ENCODE measurements around the gene PIGS.
"Not testable (repeated sequence)": the region's sequence is repeated elsewhere in the genome, so short reads cannot be mapped to it uniquely, and the experiment has no call there.

The PIGS gene

DNA sequence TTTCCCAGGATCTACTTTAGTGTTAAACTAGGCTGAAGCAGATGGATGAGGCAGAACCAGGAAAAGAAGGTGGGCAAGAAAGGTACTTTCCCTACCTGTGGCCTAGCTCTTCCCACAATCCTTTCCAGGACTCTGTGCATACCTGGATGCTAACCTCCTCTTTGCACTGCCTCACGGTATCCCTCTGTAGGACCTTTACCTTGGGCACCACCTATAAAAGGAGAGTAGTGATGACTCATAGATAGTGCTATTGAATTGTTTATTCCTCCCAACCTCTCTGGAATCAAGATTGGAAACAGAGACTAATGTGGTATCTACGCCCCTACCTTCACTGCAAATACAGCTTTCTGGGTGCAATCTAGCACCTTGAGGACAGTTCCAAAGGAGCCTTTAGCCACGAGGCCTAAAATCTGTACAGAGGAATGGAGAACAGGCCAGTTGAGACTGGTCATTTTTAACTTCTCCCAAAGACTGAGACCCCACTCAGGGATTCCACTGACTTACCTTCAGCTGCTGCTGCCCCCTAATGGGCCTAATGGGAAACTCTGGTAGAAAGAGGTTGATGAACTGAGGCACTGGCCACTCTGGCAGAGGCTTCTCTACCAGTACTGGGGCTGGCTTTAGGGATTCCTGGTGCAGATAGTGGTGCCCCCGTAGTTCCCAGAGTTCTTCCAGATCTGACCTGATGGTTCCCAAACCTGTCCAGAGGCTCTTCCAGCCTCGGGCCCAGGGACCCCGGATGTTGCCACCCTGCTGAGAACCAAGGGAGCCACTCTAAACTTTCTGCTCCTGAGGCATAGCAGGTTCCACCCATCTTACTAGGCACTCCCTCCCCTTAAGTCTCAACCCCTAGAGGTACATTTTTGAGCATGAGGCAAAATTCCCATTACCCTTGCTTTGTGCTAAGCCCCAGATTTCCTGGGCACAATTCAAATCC, 41.9 kb upstream of the PIGS start:
- H3K4me3 ChIP-seq (ENCODE audit: low read depth, low read length), result no peak overlapping the region
- TF ChIP-seq, protein P1, sequence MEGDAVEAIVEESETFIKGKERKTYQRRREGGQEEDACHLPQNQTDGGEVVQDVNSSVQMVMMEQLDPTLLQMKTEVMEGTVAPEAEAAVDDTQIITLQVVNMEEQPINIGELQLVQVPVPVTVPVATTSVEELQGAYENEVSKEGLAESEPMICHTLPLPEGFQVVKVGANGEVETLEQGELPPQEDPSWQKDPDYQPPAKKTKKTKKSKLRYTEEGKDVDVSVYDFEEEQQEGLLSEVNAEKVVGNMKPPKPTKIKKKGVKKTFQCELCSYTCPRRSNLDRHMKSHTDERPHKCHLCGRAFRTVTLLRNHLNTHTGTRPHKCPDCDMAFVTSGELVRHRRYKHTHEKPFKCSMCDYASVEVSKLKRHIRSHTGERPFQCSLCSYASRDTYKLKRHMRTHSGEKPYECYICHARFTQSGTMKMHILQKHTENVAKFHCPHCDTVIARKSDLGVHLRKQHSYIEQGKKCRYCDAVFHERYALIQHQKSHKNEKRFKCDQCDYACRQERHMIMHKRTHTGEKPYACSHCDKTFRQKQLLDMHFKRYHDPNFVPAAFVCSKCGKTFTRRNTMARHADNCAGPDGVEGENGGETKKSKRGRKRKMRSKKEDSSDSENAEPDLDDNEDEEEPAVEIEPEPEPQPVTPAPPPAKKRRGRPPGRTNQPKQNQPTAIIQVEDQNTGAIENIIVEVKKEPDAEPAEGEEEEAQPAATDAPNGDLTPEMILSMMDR (IDR thresholded peaks at IDR 0.05; ENCODE audit: borderline replicate concordance, insufficient read depth, low read depth, low read length), result peak; percentile 77

DNA sequence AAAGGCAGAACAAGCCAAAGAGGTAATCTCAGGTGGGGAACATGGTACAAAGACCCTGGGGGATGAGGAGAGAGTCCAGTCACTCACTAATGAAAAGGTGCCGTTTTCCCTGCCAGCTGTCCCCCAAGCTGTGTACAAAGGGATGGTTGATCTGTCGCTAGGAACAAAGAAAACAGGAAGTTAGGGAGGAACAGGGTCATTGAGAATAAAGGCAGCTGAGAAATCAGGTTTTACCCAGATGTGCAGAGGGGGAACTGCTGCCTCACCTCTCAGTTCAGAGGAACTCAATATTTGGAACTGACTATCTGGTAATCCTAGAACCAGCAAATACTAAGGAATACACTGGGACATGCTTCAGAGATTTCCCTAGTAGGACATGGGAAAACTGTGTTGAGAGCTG, 41.2 kb upstream of the PIGS start:
- TF ChIP-seq, protein P1 (IDR thresholded peaks at IDR 0.05; ENCODE audit: borderline replicate concordance, insufficient read depth, low read depth, low read length), result no peak

DNA sequence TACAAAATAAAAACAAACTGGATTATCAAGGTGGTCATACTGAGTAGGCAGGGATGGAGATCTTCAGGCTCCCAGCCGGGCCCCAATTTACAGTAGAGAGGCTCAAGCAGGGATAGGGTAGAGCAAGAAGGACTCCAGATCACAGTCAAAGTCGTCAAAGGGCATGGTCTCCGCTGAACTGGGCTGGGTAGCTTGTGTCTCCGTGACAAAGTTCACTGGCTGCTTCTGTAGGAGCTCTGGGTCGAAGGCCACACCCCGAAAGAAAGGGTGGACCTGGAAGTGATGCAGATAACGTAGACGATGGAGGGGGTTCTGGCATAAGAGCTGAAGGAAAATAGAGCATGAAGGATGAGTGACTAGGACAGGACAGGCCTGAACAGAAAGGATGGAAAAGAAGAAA, 39.1 kb upstream of the PIGS start:
- TF ChIP-seq, protein P1 (IDR thresholded peaks at IDR 0.05; ENCODE audit: borderline replicate concordance, insufficient read depth, low read depth, low read length), result no peak

More for the DNA sequence above, 41.2 kb upstream of the PIGS start:
- H3K4me3 ChIP-seq (ENCODE audit: low read depth, low read length), result no peak overlapping the region

DNA sequence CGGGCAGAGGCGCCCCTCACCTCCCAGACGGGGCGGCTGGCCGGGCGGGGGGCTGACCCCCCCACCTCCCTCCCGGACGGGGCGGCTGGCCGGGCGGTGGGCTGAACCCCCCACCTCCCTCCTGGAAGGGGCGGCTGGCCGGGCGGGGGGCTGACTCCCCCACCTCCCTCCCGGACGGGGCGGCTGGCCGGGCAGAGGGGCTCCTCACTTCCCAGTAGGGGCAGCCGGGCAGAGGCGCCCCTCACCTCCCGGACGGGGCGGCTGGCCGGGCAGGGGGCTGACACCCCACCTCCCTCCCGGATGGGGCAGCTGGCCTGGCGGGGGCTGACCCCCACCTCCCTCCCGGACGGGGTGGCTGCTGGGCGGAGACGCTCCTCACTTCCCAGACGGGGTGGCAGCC, 32.7 kb upstream of the PIGS start:
- not testable (repeated sequence) for H3K4me3 ChIP-seq (ENCODE audit: low read depth, low read length)

More for the DNA sequence above, 39.1 kb upstream of the PIGS start:
- H3K4me3 ChIP-seq (ENCODE audit: low read depth, low read length), result no peak overlapping the region

DNA sequence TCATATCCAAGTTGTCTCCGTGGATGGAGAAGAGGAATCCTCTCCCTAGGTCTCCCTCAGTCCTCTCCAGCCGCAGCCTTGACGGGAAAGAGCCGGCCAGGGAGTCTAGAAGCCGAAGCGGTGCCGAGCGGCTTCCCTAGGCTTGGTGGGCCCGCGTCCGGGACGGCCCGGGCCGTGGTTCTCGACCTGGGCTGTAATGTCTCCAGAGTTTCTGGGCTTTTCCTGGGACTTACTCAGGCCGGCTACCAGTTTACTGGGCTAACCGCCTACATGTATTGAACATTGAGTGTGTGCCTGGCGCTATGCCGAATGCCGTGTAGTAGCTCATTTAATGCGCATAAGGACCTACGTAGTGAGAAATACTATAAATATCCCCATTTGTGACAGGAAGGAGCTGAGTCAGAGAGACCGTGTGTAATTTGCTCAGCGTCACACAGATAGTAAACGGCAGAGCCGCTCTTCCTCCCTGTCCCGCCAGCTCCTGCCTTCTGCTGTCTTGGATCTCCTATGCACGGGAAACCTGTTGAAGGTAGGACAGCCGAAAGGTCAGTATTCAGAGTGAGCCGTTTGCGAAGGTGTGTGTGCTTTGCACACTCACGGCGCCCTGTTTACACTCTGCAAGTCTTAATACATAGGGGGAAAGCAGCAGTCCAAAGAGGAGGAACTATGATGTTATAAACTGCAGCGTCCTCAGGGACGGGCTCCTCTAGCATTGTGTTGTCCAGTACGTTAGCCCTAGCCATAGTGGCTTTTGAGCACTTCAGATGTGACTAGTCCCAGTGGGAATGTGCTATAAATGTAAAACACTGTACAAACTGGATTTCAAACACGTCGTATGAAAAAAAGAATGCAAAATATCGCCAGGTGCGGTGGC, 28.2 kb upstream of the PIGS start:
- TF ChIP-seq, protein P1 (IDR thresholded peaks at IDR 0.05; ENCODE audit: borderline replicate concordance, insufficient read depth, low read depth, low read length), result no peak
- peak overlapping the region; percentile 96 for H3K4me3 ChIP-seq (ENCODE audit: low read depth, low read length)

DNA sequence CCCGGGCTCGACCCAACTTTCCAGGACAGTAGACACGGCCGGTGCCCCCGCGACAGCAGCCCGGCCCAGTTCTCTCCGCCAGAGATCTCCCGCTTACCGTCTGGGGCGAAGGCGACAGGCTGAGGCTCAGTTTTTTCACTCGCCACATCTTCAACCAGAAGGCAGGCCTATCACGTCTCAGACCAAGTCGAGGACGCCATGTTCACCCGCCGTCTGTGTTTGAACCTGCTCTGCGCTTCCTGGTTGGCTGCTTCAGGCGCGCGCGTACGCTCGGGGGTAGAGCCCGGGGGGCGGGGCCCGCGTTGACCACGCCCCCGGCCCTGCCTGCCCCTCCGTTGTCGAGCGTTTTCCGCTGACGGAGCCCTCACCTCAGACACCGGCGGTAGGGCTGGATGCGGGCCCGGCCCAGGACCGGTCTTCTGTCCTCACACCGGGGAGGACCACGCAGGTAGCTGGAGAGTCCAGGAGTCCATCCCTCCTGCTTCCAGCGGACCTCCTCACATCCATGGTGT, 27.5 kb upstream of the PIGS start, which contains the start of gene SPAG5:
TSS of gene SPAG5 (minus strand) at position 227 of the 512 bp plus-strand sequence. CDS start at position 148, 79 bp downstream.
- TF ChIP-seq, protein P1 (IDR thresholded peaks at IDR 0.05; ENCODE audit: borderline replicate concordance, insufficient read depth, low read depth, low read length), result no peak
- H3K4me3 ChIP-seq (ENCODE audit: low read depth, low read length), result peak within 1 kb of the TSS; percentile 96

DNA sequence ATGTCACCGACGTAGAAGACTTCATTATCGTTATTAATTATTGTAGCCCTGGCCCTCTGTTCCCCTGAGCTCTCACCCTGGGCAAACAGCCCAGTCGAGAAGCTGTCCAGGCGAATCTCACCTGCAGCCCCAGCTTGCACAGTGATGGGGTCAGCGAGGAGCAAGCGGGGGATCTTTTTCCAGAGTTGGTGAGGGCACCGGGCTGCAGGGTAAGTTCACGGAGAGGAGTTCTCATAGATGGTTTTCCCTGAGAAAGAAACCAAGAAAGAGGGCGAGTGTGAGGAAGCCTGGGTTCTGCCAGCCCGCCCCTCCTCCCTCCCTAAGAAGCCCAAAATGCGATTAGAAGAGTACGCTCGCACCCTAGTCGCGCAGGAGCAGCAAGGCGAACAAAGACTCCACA, 27.1 kb upstream of the PIGS start:
- peak overlapping the region; percentile 96 for H3K4me3 ChIP-seq (ENCODE audit: low read depth, low read length)
- TF ChIP-seq, protein P1 (IDR thresholded peaks at IDR 0.05; ENCODE audit: borderline replicate concordance, insufficient read depth, low read depth, low read length), result no peak
